Keratinocyte (primary cell): ENCODE results near the gene TNFSF8. TPM values are rescaled to one million over a fixed set of nuclear protein-coding genes. Genes with fewer than 3 reads are reported as not detected.

Experiments
- DNase-seq: peaks from one replicate; pipeline ENCODE4 v3.0.0-alpha.2; 2011; ENCODE audit warnings: low read depth, missing footprints, low spot score
- FAIRE-seq: peaks from 2 replicates; lab custom pipeline; 2011; peaks lifted over from hg19 to GRCh38; lab: Jason Lieb, UNC
- H2AFZ ChIP-seq: 2 replicates; pipeline ENCODE4 v1.6.0; 2012; ENCODE audit warnings: low read length, control low read depth, inconsistent platforms; ENCODE audit not compliant: control insufficient read depth
- H3K27ac ChIP-seq: 2 replicates; pipeline ENCODE4 v1.5.1; 2011; ENCODE audit warnings: low read length; ENCODE audit not compliant: control insufficient read depth, insufficient read depth
- H3K27me3 ChIP-seq: 3 replicates; pipeline ENCODE4 v1.6.0; 2011; ENCODE audit warnings: low read length; ENCODE audit not compliant: control insufficient read depth, insufficient read depth; ENCODE audit errors: extremely low read depth
- H3K36me3 ChIP-seq, 2 experiments: 2 replicates in 1 of 2; 3 replicates in 1 of 2; pipeline ENCODE4 v1.5.1; 2011; ENCODE audit warnings: low read length in 2 of 2, mild to moderate bottlenecking in 1 of 2; ENCODE audit not compliant: control insufficient read depth in 2 of 2, insufficient read depth in 2 of 2; ENCODE audit errors: extremely low read depth in 1 of 2
- H3K4me1 ChIP-seq: 3 replicates; pipeline ENCODE4 v1.5.1; 2011; ENCODE audit warnings: low read length; ENCODE audit not compliant: control insufficient read depth, insufficient read depth; ENCODE audit errors: extremely low read depth
- H3K4me2 ChIP-seq: 3 replicates; pipeline ENCODE4 v1.6.0; 2011; ENCODE audit warnings: low read depth, low read length; ENCODE audit not compliant: control insufficient read depth, insufficient read depth; ENCODE audit errors: extremely low read depth
- H3K4me3 ChIP-seq, 3 experiments: fragments of 200-600 bp in 1 of 3; sonication (generic) in 1 of 3; 2 replicates in 2 of 3; 3 replicates in 1 of 3; pipeline ENCODE4 v1.5.1; 2011 to 2016; ENCODE audit warnings: low read length in 3 of 3, mild to moderate bottlenecking in 3 of 3, control low read depth in 2 of 3, inconsistent platforms in 1 of 3, low read depth in 1 of 3, mixed read lengths in 1 of 3, mixed run types in 1 of 3, moderate library complexity in 1 of 3; ENCODE audit not compliant: control insufficient read depth in 2 of 3, insufficient read depth in 2 of 3; ENCODE audit errors: extremely low read depth in 1 of 3
- H3K79me2 ChIP-seq: 2 replicates; pipeline ENCODE4 v1.6.0; 2012; ENCODE audit warnings: low read length; ENCODE audit not compliant: control insufficient read depth, insufficient read depth
- H3K9ac ChIP-seq: 3 replicates; pipeline ENCODE4 v1.6.0; 2011; ENCODE audit warnings: low read length; ENCODE audit not compliant: control insufficient read depth, insufficient read depth; ENCODE audit errors: extremely low read depth
- H3K9me1 ChIP-seq: 3 replicates; pipeline ENCODE4 v1.6.0; 2011; ENCODE audit warnings: low read length; ENCODE audit not compliant: control insufficient read depth, insufficient read depth; ENCODE audit errors: extremely low read depth
- H3K9me3 ChIP-seq: 2 replicates; pipeline ENCODE4 v1.5.1; 2012; ENCODE audit warnings: low read depth, low read length; ENCODE audit not compliant: control insufficient read depth
- H4K20me1 ChIP-seq: 3 replicates; pipeline ENCODE4 v1.6.0; 2011; ENCODE audit warnings: low read length; ENCODE audit not compliant: control insufficient read depth, insufficient read depth; ENCODE audit errors: extremely low read depth
- CTCF ChIP-seq, 3 experiments: IDR thresholded peaks in 1 of 3; conservative IDR thresholded peaks in 1 of 3; optimal IDR thresholded peaks in 1 of 3; 2 replicates in 2 of 3; 3 replicates in 1 of 3; pipeline versions ENCODE3 to v1.5.1; 2011; ENCODE audit warnings: low read length in 3 of 3, mild to moderate bottlenecking in 3 of 3, moderate library complexity in 2 of 3, control low read depth in 1 of 3, inconsistent platforms in 1 of 3; ENCODE audit not compliant: insufficient read depth in 2 of 3; ENCODE audit errors: extremely low read depth in 1 of 3
- EZH2 ChIP-seq: IDR thresholded peaks from one replicate; pipeline ENCODE4 v1.6.1; 2012; ENCODE audit warnings: inconsistent platforms, mild to moderate bottlenecking, low read length, moderate library complexity
- dilution Hi-C: fragments of 300-500 bp; cut with MboI; formaldehyde crosslinking; loops from one replicate; pipeline ENCODE4 v1.7.0; 2020; ENCODE audit warnings: low sequenced_read_pairs; ENCODE audit not compliant: extremely low pct_ligation_motif_present
- polyA plus RNA-seq, 5 experiments: library from polyadenylated mRNA; depleted of rRNA in 3 of 5; stranded (reverse) in 3 of 5; stranded (forward) in 1 of 5; unstranded in 1 of 5; fragments of >200 nt; gene quantifications; 1 replicate in 1 of 5; 2 replicates in 3 of 5; 3 replicates in 1 of 5; pipeline versions ENCODE4 v1.2.1 to v1.2.3, GENCODE V29; 2011 to 2012; ENCODE audit warnings: missing spikeins in 2 of 5, low read depth in 1 of 5, low replicate concordance in 1 of 5

The TNFSF8 gene
- polyA plus RNA-seq, 1 donor (not counting 4 experiments of a cell fraction or from before 2014, with no cell fraction given): not detected

GRCh38 chr9:114923918-114924317 lies 6.5 kb downstream of the TNFSF8 start:
- Histone ChIP-seq H3K4me3 (no peak overlapping the region), H3K9me1 (no peaks in the 10 kb centered on the region), H3K4me1 (no peaks in the 10 kb centered on the region), H3K9me3 (no peaks in the 10 kb centered on the region), H3K27me3 (peaks cover 15% of the 10 kb centered on the region), H3K9ac (no peak overlapping the region), H2AFZ (no peak overlapping the region), H3K79me2 (no peaks in the 10 kb centered on the region), H3K4me2 (no peak overlapping the region), H3K27ac (no peak overlapping the region), H4K20me1 (no peaks in the 10 kb centered on the region), H3K36me3 (no peaks in the 10 kb centered on the region)
- DNase-seq: no peak
- FAIRE-seq: no peak
- no peak for TF ChIP-seq CTCF (optimal IDR thresholded peaks at IDR 0.05 in 1 of 3, IDR thresholded peaks at IDR 0.05 in 1 of 3, conservative IDR thresholded peaks at IDR 0.05 in 1 of 3; ENCODE audit: extremely low read depth in 1 of 3, insufficient read depth in 2 of 3, low read length in 3 of 3)
- TF ChIP-seq EZH2: no peak
- dilution Hi-C loops: no loop called here

- no peaks in the 10 kb centered on the region for H3K36me3 ChIP-seq
- no peak overlapping the region for H2AFZ ChIP-seq
- DNase-seq (no peak), FAIRE-seq (no peak)
- no peak overlapping the region for H3K9ac ChIP-seq
- H3K27ac ChIP-seq: no peak overlapping the region
- H3K27me3 ChIP-seq: peaks cover 11% of the 10 kb centered on the region
- H3K9me1 ChIP-seq: no peaks in the 10 kb centered on the region
- no peaks in the 10 kb centered on the region for H4K20me1 ChIP-seq
- no peaks in the 10 kb centered on the region for H3K79me2 ChIP-seq
- TF ChIP-seq CTCF (optimal IDR thresholded peaks at IDR 0.05 in 1 of 3, IDR thresholded peaks at IDR 0.05 in 1 of 3, conservative IDR thresholded peaks at IDR 0.05 in 1 of 3; ENCODE audit: extremely low read depth in 1 of 3, insufficient read depth in 2 of 3, low read length in 3 of 3): no peak
- TF ChIP-seq EZH2: no peak
- H3K9me3 ChIP-seq: no peaks in the 10 kb centered on the region
- H3K4me2 ChIP-seq: no peak overlapping the region
- no peak overlapping the region for H3K4me3 ChIP-seq
- H3K4me1 ChIP-seq: no peaks in the 10 kb centered on the region
- dilution Hi-C loops: no loop called here
Observed at GRCh38 chr9:114921171-114921570, 9.2 kb downstream of the TNFSF8 start.
